Hematopoietic multipotent progenitor cell treated with erythropoietin and hydrocortisone succinate and interleukin-3 and kit ligand, for 15 days (in vitro differentiated cells): ENCODE results near the gene FBXL7.

Experiments used
- DNase-seq: peaks from one replicate; pipeline ENCODE4 v3.0.0-alpha.2; 2015; ENCODE audit warnings: low spot score

Gene FBXL7

DNA sequence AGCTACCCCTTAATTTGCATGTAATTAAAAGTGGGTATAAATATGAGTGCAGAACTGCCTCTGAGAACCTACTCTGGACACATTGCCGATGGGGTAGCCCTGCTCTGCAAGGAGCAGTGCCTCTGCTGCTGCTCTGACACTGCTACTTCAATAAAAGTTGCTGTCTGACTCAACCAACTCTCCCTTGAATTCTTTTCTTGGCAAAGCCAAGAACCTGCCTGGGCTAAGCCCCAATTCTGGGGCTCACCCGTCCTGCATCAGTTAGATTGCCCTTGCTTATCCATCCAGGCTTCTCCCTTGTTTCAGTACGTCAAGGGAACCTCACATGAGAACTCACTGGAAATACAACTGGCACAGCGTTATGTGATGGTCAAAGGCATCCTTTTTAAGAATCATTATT lies 44.1 kb downstream of the FBXL7 start:
- DNase-seq: no peak

DNA sequence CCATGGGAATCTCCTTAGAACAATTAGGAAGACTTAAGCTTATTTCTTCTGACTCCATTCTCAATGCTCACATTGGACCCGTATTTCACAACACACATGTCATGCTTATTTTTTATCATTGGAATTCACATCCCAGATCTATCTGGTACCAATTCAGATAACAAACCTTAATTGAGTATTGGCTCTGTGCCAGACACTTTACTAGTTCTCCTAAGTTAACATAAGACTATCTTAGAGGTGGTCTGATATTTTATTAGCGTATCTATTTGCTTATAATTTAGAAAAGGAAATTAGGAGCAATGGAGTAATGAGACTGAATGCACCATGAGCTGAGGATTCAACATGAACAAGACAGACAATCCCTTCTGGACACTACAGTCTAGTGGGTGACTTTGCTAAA lies 45.1 kb downstream of the FBXL7 start:
- no peak for DNase-seq

DNA sequence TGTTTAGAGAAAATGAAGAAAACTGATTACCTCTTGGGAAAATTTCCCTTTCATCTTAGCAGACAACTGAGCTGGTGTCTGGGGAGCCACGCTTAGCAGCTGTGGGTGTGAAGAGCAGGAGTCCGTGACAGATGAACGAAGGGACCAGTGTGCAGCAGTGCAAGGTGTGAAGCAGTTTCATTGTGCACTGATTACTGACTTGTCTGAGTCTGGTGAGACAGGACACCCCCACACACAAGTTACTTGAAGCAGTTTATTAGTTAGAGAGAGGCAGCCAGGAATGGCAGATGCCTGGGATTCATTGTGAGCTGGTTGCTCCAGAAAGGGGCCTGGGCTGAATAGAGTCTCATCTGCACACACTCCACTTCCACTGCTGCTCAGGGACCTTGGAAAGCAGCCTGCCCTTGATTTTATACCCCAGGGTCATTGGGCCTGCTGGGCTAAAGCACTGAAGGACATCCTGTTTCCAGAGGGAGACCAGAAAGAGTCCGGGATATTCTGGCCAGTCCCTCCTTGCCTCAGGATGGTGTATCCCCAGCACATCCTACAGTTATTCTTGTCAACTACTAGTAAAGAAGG lies 47.4 kb downstream of the FBXL7 start:
- no peak for DNase-seq

- no peak for DNase-seq
Observed at GRCh38 chr5:15549961-15550360, 50.0 kb downstream of the FBXL7 start.

GRCh38 chr5:15550502-15551112 lies 50.6 kb downstream of the FBXL7 start:
- DNase-seq: no peak

DNA sequence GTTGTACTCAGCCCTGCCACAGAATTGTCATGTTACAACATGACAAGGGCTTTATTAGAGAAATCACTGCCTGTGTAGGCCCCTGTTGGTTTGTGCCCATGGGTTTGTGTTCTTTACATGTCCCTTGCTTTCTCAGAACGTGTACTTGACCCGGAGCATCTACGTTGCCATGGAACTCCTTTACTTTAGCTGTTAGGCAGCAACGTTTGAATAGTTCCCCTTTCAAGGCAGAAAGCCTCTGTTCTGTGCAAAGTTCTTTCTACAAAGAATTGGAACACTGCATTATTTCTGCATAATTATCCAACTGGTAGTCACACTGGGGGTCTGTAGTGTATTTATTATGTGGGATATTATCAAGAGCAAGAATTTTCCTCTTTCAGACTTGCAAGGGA lies 51.1 kb downstream of the FBXL7 start:
- no peak for DNase-seq

DNA sequence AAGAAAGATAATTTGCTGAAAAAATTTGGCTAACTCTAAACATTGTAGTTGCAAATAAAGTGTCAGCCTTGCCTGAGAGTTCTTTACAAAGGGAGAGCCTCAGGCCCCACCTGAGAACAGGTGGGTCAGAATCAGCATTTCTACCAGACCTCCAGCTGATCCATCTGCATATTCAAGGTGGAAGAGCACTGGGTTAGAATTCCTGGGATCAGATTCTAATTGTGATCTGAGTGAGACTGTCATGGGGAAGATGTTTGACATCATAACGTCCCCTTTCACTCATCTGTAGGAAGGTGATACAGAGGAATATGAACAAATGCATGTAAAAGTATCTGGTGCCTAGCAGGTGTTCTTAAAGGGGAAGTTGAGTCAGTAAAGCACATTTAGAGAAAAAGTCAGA lies 54.6 kb downstream of the FBXL7 start:
- DNase-seq: no peak

DNA sequence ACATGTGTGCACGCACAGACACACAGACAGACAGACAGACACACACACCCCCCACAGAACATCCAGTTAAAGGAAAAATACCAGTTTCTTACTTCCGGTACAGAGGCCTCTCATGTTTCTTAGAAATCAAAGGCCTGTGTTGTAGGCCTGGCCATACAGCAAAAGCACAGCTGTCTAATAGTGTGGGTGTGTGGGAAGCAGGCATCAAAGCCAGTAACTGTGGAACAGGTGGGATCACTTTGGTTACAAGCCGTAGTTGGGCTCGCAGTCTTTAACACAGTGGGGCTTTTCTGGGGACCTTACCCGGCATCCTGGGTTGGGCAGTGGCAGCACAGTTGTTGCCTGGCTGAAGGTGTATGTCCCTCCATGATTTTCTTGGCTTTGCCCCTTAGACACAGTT lies 55.2 kb downstream of the FBXL7 start:
- DNase-seq: no peak

GRCh38 chr5:15558240-15558639 lies 58.3 kb downstream of the FBXL7 start:
- no peak for DNase-seq

GRCh38 chr5:15558681-15559080 lies 58.7 kb downstream of the FBXL7 start:
- DNase-seq: no peak

- DNase-seq: no peak
Observed at GRCh38 chr5:15560421-15560820, 60.4 kb downstream of the FBXL7 start.

DNA sequence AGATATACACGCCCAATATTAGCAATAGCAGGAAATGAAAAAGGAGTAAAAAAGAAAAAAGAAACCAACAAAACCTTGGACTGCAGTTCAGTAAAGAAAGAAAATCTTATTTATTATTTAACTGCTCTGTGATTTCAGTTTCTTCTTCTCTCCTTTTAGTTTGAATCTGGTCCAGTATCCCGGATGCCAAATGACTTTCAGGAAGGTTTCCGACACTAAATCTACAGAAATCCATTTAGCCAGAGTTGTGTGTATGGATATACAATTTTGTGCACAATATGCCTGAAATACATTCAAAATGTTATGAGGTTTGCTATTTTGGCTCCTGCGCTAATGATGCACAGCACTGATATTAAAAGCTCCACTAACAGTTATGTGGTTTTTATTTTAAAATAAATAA lies 64.5 kb downstream of the FBXL7 start:
- DNase-seq: no peak

DNA sequence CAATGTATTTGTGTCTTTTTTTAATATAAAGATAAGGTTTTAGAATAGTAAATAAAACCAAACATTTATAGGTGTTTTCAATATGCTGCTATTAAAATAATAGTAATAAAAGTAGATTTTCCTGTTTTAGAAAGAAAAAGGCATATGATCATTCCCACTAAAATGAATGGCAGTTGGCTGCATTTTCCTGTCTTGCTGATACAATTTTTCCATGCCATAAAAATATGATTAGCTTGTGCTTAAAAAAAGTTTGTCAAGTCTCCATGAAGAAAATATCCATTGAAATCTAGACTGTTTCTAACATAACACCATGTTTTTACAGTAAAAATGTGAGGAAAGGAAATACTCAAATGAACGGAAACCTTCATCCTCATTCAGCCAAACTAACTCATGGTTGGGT lies 65.0 kb downstream of the FBXL7 start:
- DNase-seq: no peak

DNA sequence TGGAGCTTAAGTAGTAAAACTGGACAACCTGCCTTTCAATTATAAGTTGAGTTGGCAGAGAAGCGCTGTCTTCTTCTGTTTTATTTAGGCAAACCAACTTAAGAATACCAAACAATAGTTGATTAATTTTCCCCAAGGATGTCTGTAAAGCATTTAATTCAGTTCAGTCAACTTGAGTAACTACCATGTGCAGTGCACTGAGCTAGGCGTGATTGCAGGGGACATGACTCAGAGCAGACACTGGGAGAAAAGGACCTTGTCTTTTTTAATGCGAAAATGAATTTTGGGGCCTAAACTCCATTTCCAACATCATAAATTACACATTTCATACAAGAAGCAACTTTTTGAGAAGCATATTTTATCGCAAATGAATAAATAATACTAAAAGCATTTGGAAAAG lies 66.3 kb downstream of the FBXL7 start:
- no peak for DNase-seq

- DNase-seq: no peak
Observed at GRCh38 chr5:15566789-15567188, 66.8 kb downstream of the FBXL7 start.

DNA sequence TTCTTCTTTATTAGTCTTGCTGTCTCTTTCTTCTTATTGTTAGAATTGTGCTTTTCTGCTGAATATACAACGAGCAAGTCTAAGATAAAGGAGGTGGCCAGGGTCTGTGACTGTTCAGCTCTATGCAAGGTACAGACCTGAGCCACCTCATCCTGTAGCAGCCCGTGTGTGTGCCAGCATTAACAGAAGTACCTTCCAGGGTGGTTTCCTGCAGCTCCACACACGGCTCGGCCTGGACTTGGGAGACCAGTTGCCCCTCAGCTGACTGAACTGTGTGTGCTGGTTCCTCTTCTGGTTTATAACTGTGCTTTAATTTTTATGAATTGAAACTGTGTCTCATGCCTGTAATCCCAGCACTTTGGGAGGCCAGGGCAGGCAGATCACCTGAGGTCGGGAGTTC lies 70.5 kb downstream of the FBXL7 start:
- no peak for DNase-seq

DNA sequence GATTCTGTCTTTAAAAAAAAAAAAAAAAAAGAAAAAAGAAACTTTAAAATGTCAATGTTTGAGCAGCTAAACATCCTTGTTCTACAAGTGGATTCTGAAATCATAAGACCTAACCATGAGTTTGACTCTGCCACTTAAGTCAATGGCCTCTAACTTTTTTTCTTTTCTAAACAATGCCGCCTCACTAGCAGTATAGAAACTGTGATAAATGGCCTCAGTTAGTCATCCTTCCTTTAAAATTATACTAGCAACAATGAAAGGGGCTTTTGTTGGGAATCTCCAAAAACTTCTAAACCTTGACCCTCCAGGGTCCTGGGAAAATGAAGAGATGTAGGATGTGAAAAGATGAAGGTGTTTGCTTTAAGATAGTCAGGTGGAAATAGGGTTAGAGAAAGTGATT lies 71.1 kb downstream of the FBXL7 start:
- DNase-seq: no peak

DNA sequence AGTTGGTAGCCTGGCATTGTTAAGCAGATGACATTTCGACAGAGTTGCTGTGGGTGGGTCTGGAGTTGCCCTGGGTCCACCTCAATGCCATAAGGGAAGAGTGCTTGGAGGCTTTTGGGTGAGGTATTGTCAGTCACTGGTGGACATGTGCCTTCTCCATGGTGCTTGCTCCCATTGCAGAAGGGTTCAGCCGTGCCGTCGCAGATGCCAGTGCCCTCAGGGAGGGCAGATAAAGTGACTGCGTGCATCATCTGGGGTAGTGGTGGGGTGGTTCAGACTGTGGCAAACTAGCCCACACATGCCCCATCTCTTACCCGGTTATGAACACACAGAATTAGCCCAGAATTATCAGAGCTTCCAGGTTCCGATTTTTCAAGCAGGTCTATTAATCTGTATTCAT lies 71.6 kb downstream of the FBXL7 start:
- no peak for DNase-seq

GRCh38 chr5:15573590-15573989 lies 73.6 kb downstream of the FBXL7 start:
- no peak for DNase-seq

- no peak for DNase-seq
Observed at GRCh38 chr5:15574128-15574527, 74.1 kb downstream of the FBXL7 start.

DNA sequence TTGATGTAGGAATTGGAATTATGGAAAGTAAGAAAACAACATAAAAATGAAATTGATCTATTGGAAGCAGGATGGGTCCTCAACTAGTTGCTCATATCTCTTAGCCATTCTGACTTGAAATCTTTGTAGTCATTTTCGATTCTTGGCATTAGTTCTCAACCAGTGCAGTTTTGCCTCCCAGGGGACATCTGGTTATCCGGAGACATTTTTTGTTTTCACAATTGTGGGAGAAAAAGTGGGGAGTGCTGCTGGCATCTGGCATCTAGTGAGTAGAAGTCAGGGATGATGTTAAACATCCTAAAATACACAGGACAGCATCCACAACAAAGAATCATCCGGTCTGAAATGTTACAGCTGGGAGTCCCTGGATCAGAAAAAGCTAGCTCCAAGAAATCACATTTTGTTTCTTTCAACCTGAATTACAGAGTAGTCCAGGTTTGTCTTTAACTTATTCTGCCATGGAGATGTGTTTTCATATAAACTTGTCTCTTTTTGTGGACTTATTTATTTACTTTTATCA lies 74.9 kb downstream of the FBXL7 start:
- DNase-seq: no peak

DNA sequence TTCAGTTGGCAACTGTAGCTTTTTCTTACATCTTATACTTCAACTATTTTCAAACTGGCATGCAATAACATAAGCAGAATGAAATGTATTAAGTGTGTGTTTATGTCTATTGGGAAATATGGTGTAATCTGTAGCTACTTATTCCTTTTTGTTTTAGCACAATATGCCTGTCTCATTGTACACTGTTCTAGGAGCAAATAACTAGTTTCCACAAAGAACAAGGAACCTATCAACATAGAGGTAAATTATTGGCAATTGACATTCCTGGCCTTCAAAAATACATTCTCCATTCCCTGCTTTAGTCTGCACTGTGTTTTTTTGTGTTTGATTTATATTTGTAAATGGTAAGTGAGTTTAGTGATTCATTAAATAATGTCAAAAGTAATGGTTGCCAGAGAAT lies 75.7 kb downstream of the FBXL7 start:
- DNase-seq: no peak

GRCh38 chr5:15577132-15577531 lies 77.2 kb downstream of the FBXL7 start:
- no peak for DNase-seq

DNA sequence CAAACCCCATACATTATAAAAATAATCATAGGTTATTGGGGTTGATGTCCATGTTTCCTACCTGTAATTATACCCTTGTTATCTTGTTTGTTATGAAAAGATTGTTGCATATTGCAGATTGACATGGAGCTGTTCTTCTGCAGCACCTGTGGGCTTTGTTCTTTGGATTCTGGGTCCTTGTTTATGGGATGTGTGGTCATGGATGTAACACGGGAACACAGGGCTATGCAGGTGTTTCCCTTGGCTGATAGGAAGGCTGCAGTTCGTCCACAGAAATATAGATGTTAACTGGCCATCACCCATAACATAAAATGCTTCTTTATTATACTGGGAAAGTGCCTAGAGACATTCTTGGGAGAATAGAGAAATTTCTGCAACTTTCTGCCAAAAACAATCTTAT lies 77.9 kb downstream of the FBXL7 start:
- DNase-seq: no peak
